SK-N-SH (cell line): ENCODE results near the gene H2BK1. TPM values are rescaled to one million over a fixed set of nuclear protein-coding genes. Genes with fewer than 3 reads are reported as not detected.

Experiments used
- CTCF ChIA-PET: fragments of 300-600, 350-600 bp; formaldehyde crosslinking; extraction: SDS; loops from one replicate; lab custom pipeline; 2021; lab: Yijun Ruan, JAX
- POLR2A ChIA-PET: fragments of 350-600 bp; sonication (Branson Sonifier 250); formaldehyde crosslinking; extraction: SDS; loops from one replicate; lab custom pipeline; 2020; ENCODE audit warnings: antibody characterized with exemption, inconsistent platforms; lab: Yijun Ruan, JAX
- DNase-seq: peaks from one replicate; pipeline ENCODE4 v3.0.0; 2012
- H2AFZ ChIP-seq: fragments of 200-600 bp; sonication (generic); 2 replicates; pipeline ENCODE4 v1.8.1; 2016; ENCODE audit warnings: antibody characterized with exemption, mild to moderate bottlenecking, low read depth
- H3F3A ChIP-seq: fragments of 200-600 bp; sonication (generic); replicated peaks from 2 replicates; pipeline ENCODE3; 2016; ENCODE audit warnings: antibody characterized with exemption, mild to moderate bottlenecking; ENCODE audit not compliant: insufficient read depth
- H3K27ac ChIP-seq, 2 experiments: fragments of 200-500 bp in 1 of 2; fragments of 200-600 bp in 1 of 2; sonication (Bioruptor generic) in 1 of 2; sonication (generic), shearing (Covaris generic) in 1 of 2; 2 replicates each; pipeline versions ENCODE4 v1.5.1 to v1.6.1; 2014 to 2016; ENCODE audit warnings: low read depth in 2 of 2, inconsistent platforms in 1 of 2, low read length in 1 of 2, mild to moderate bottlenecking in 1 of 2, mixed read lengths in 1 of 2
- H3K27me3 ChIP-seq: fragments of 200-600 bp; sonication (generic), shearing (Covaris generic); 2 replicates; pipeline ENCODE4 v1.6.1; 2016; ENCODE audit warnings: mixed run types; ENCODE audit not compliant: insufficient read depth
- H3K36me3 ChIP-seq, 2 experiments: fragments of 200-500 bp in 1 of 2; fragments of 200-600 bp in 1 of 2; sonication (Bioruptor generic) in 1 of 2; sonication (generic) in 1 of 2; replicated peaks in 1 of 2; 2 replicates each; pipeline versions ENCODE3 to v1.5.1; 2014 to 2016; ENCODE audit warnings: low read length in 1 of 2, mild to moderate bottlenecking in 1 of 2; ENCODE audit not compliant: insufficient read depth in 2 of 2, control insufficient read depth in 1 of 2
- H3K4me1 ChIP-seq, 2 experiments: fragments of 200-500 bp in 1 of 2; fragments of 200-600 bp in 1 of 2; sonication (Bioruptor generic) in 1 of 2; sonication (generic), shearing (Covaris generic) in 1 of 2; 2 replicates each; pipeline versions ENCODE4 v1.5.1 to v1.6.1; 2014 to 2016; ENCODE audit warnings: low read depth in 1 of 2, low read length in 1 of 2, mixed run types in 1 of 2; ENCODE audit not compliant: insufficient read depth in 2 of 2, control insufficient read depth in 1 of 2
- H3K4me2 ChIP-seq: fragments of 200-600 bp; sonication (generic), shearing (Covaris generic); 2 replicates; pipeline ENCODE4 v1.6.1; 2017; ENCODE audit warnings: mixed run types
- H3K4me3 ChIP-seq, 2 experiments: fragments of 200-500 bp in 1 of 2; fragments of 200-600 bp in 1 of 2; sonication (Bioruptor generic) in 1 of 2; sonication (generic), shearing (Covaris generic) in 1 of 2; 2 replicates each; pipeline versions ENCODE4 v1.5.1 to v1.8.1; 2014 to 2016; ENCODE audit warnings: low read depth in 2 of 2, inconsistent platforms in 1 of 2, low read length in 1 of 2, mild to moderate bottlenecking in 1 of 2, mixed read lengths in 1 of 2, moderate library complexity in 1 of 2
- H3K79me2 ChIP-seq: fragments of 200-600 bp; sonication (generic); 2 replicates; pipeline ENCODE4 v1.8.1; 2017; ENCODE audit warnings: mild to moderate bottlenecking; ENCODE audit not compliant: insufficient read depth
- H3K9ac ChIP-seq: fragments of 200-600 bp; sonication (generic); 2 replicates; pipeline ENCODE4 v1.6.1; 2017; ENCODE audit warnings: mixed run types
- H3K9me2 ChIP-seq: fragments of 200-600 bp; sonication (generic); 2 replicates; pipeline ENCODE4 v1.6.1; 2017; ENCODE audit warnings: mixed run types
- H3K9me3 ChIP-seq: fragments of 200-600 bp; sonication (generic); 2 replicates; pipeline ENCODE4 v1.6.1; 2017; ENCODE audit warnings: mixed run types, mild to moderate bottlenecking, moderate library complexity
- H4K20me1 ChIP-seq: fragments of 200-600 bp; sonication (generic); 2 replicates; pipeline ENCODE4 v1.6.1; 2017; ENCODE audit warnings: mild to moderate bottlenecking, mixed run types; ENCODE audit not compliant: insufficient read depth
- CHD2 ChIP-seq: fragments of 150-350 bp; IDR thresholded peaks from 2 replicates; pipeline ENCODE4 v1.6.1; 2018; ENCODE audit warnings: low read length; ENCODE audit not compliant: partially characterized antibody
- EP300 ChIP-seq, 2 experiments: IDR thresholded peaks; 2 replicates each; pipeline versions ENCODE4 v1.4.0 to v1.6.1; 2012; ENCODE audit warnings: borderline replicate concordance in 1 of 2, low read depth in 1 of 2, low read length in 1 of 2
- EZH2phosphoT487 ChIP-seq: fragments of 200-600 bp; sonication (generic); IDR thresholded peaks from 2 replicates; pipeline ENCODE4 v1.6.1; 2017; ENCODE audit warnings: low read depth, mixed run types, mild to moderate bottlenecking, antibody characterized with exemption, moderate library complexity, borderline replicate concordance
- FOXM1 ChIP-seq: IDR thresholded peaks from 2 replicates; pipeline ENCODE4 v1.4.0; 2012; ENCODE audit warnings: low read depth, mild to moderate bottlenecking
- JUND ChIP-seq: IDR thresholded peaks from 2 replicates; pipeline ENCODE4 v1.4.0; 2012
- MXI1 ChIP-seq: IDR thresholded peaks from 2 replicates; pipeline ENCODE4 v1.6.1; 2012; ENCODE audit warnings: mild to moderate bottlenecking, low read depth, low read length, improper control_type of control experiment
- NFIC ChIP-seq: IDR thresholded peaks from 2 replicates; pipeline ENCODE4 v1.4.0; 2012; ENCODE audit warnings: borderline replicate concordance
- POLR2AphosphoS5 ChIP-seq: IDR thresholded peaks from 2 replicates; pipeline ENCODE4 v1.6.1; 2012; ENCODE audit warnings: low read depth, low read length
- RAD21 ChIP-seq: IDR thresholded peaks from 2 replicates; pipeline ENCODE4 v1.6.1; 2012; ENCODE audit warnings: mild to moderate bottlenecking, low read length
- RXRA ChIP-seq: IDR thresholded peaks from 2 replicates; pipeline ENCODE4 v1.4.0; 2012; ENCODE audit warnings: low read depth, mild to moderate bottlenecking, borderline replicate concordance
- SMC3 ChIP-seq: IDR thresholded peaks from 2 replicates; pipeline ENCODE4 v1.6.1; 2012; ENCODE audit warnings: low read depth, low read length, improper control_type of control experiment
- TAF1 ChIP-seq: IDR thresholded peaks from 2 replicates; pipeline ENCODE4 v1.6.1; 2012; ENCODE audit warnings: low read depth, mild to moderate bottlenecking, low read length, moderate library complexity, borderline replicate concordance
- TCF12 ChIP-seq: IDR thresholded peaks from 2 replicates; pipeline ENCODE4 v1.4.0; 2012
- TEAD4 ChIP-seq: IDR thresholded peaks from 2 replicates; pipeline ENCODE4 v1.4.0; 2012; ENCODE audit warnings: mild to moderate bottlenecking, borderline replicate concordance; ENCODE audit not compliant: insufficient read depth
- USF2 ChIP-seq: fragments of 150-350 bp; IDR thresholded peaks from 2 replicates; pipeline ENCODE4 v1.6.1; 2017; ENCODE audit warnings: antibody characterized with exemption, low read length, low read depth, borderline replicate concordance
- YY1 ChIP-seq: IDR thresholded peaks from 2 replicates; pipeline ENCODE4 v1.4.0; 2012; ENCODE audit warnings: low read depth, mild to moderate bottlenecking
- ZBTB33 ChIP-seq: IDR thresholded peaks from 2 replicates; pipeline ENCODE4 v1.4.0; 2012; ENCODE audit warnings: low read depth, borderline replicate concordance
- WGBS: methylation state at CpG from one replicate; pipeline ENCODE4 v1.1.6; 2017; ENCODE audit warnings: low lambda C conversion rate; 5-methylcytosine and 5-hydroxymethylcytosine counted together
- polyA plus RNA-seq, 3 experiments: library from polyadenylated mRNA; depleted of rRNA; stranded (reverse); fragments of >200 nt; gene quantifications; 2 replicates each; pipeline ENCODE4 v1.2.3, GENCODE V29; 2012
- TF ChIP-seq, protein P1 (sequence below): IDR thresholded peaks from 2 replicates; pipeline ENCODE4 v1.4.0; 2012; ENCODE audit warnings: low read depth, borderline replicate concordance
- TF ChIP-seq, protein P2 (sequence below): fragments of 200-600 bp; sonication (generic); IDR thresholded peaks from 2 replicates; pipeline ENCODE4 v1.6.1; 2017; ENCODE audit warnings: antibody characterized with exemption, mild to moderate bottlenecking, moderate library complexity
- TF ChIP-seq, protein P3 (sequence below): IDR thresholded peaks from 2 replicates; pipeline ENCODE4; 2012
- TF ChIP-seq, protein P4 (sequence below): fragments of 150-350 bp; IDR thresholded peaks from 2 replicates; pipeline ENCODE4 v1.6.1; 2016; ENCODE audit warnings: mild to moderate bottlenecking, low read depth, low read length

The H2BK1 gene
- polyA plus RNA-seq, 1 of the 3 experiments (the other 2 are of a cell fraction): not detected

GRCh38 chr7:151202836-151203235 lies 7.5 kb downstream of the H2BK1 start:
- no peaks in the 10 kb centered on the region for H3K4me1 ChIP-seq
- no peaks in the 10 kb centered on the region for H3K79me2 ChIP-seq
- TF ChIP-seq FOXM1: no peak
- TF ChIP-seq MXI1: no peak
- TF ChIP-seq, protein P1, sequence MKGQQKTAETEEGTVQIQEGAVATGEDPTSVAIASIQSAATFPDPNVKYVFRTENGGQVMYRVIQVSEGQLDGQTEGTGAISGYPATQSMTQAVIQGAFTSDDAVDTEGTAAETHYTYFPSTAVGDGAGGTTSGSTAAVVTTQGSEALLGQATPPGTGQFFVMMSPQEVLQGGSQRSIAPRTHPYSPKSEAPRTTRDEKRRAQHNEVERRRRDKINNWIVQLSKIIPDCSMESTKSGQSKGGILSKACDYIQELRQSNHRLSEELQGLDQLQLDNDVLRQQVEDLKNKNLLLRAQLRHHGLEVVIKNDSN: no peak
- TF ChIP-seq, protein P2, sequence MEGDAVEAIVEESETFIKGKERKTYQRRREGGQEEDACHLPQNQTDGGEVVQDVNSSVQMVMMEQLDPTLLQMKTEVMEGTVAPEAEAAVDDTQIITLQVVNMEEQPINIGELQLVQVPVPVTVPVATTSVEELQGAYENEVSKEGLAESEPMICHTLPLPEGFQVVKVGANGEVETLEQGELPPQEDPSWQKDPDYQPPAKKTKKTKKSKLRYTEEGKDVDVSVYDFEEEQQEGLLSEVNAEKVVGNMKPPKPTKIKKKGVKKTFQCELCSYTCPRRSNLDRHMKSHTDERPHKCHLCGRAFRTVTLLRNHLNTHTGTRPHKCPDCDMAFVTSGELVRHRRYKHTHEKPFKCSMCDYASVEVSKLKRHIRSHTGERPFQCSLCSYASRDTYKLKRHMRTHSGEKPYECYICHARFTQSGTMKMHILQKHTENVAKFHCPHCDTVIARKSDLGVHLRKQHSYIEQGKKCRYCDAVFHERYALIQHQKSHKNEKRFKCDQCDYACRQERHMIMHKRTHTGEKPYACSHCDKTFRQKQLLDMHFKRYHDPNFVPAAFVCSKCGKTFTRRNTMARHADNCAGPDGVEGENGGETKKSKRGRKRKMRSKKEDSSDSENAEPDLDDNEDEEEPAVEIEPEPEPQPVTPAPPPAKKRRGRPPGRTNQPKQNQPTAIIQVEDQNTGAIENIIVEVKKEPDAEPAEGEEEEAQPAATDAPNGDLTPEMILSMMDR: no peak
- TF ChIP-seq RXRA: no peak
- TF ChIP-seq EP300 (IDR thresholded peaks at IDR 0.05; ENCODE audit: borderline replicate concordance in 1 of 2, low read depth in 1 of 2, low read length in 1 of 2): no peak
- TF ChIP-seq POLR2AphosphoS5: no peak
- no peak for TF ChIP-seq TAF1
- TF ChIP-seq CHD2: no peak
- TF ChIP-seq, protein P3, sequence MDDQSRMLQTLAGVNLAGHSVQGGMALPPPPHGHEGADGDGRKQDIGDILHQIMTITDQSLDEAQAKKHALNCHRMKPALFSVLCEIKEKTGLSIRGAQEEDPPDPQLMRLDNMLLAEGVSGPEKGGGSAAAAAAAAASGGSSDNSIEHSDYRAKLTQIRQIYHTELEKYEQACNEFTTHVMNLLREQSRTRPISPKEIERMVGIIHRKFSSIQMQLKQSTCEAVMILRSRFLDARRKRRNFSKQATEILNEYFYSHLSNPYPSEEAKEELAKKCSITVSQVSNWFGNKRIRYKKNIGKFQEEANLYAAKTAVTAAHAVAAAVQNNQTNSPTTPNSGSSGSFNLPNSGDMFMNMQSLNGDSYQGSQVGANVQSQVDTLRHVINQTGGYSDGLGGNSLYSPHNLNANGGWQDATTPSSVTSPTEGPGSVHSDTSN: no peak
- POLR2A ChIA-PET: no interaction called here
- H3K4me2 ChIP-seq: no peak overlapping the region
- no peaks in the 10 kb centered on the region for H3K9me3 ChIP-seq
- no peak overlapping the region for H2AFZ ChIP-seq
- H4K20me1 ChIP-seq: no peaks in the 10 kb centered on the region
- no peak overlapping the region for H3K27ac ChIP-seq
- DNase-seq: no peak
- 70% methylated on average over 9 of the region's 9 CpGs for WGBS
- CTCF ChIA-PET: interaction anchor here (0.8 to 0.9 kb wide), 2 partner anchors 79 to 92 kb away, joined by 3 to 4 read pairs; no protein-coding TSS in a partner anchor
- no peak overlapping the region for H3K4me3 ChIP-seq
- no peaks in the 10 kb centered on the region for H3K36me3 ChIP-seq
- H3K27me3 ChIP-seq: peaks cover 66% of the 10 kb centered on the region
- no peaks in the 10 kb centered on the region for H3K9me2 ChIP-seq
- H3F3A ChIP-seq: no peaks in the 10 kb centered on the region
- no peak overlapping the region for H3K9ac ChIP-seq

- ChIA-PET POLR2A (no interaction called here), CTCF (no interaction called here)
- Histone ChIP-seq H3K9ac (no peak overlapping the region), H3K9me2 (no peaks in the 10 kb centered on the region), H3F3A (no peaks in the 10 kb centered on the region), H3K79me2 (no peaks in the 10 kb centered on the region), H3K36me3 (no peaks in the 10 kb centered on the region), H3K4me2 (no peak overlapping the region), H3K27me3 (peaks cover 72% of the 10 kb centered on the region), H3K27ac (no peak overlapping the region), H2AFZ (no peak overlapping the region), H3K4me3 (no peak overlapping the region), H3K9me3 (no peaks in the 10 kb centered on the region), H4K20me1 (no peaks in the 10 kb centered on the region), H3K4me1 (no peaks in the 10 kb centered on the region)
- WGBS: 31% methylated on average over 4 of the region's 4 CpGs
- no peak for DNase-seq
- TF ChIP-seq EP300 (IDR thresholded peaks at IDR 0.05; ENCODE audit: borderline replicate concordance in 1 of 2, low read depth in 1 of 2, low read length in 1 of 2) (no peak), JUND (no peak), ZBTB33 (no peak), MXI1 (no peak), NFIC (no peak), TEAD4 (no peak), EZH2phosphoT487 (no peak), RAD21 (no peak), USF2 (no peak), YY1 (no peak), SMC3 (no peak), TAF1 (no peak), RXRA (no peak), TCF12 (no peak)
- TF ChIP-seq, protein P4, sequence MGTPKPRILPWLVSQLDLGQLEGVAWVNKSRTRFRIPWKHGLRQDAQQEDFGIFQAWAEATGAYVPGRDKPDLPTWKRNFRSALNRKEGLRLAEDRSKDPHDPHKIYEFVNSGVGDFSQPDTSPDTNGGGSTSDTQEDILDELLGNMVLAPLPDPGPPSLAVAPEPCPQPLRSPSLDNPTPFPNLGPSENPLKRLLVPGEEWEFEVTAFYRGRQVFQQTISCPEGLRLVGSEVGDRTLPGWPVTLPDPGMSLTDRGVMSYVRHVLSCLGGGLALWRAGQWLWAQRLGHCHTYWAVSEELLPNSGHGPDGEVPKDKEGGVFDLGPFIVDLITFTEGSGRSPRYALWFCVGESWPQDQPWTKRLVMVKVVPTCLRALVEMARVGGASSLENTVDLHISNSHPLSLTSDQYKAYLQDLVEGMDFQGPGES: no peak
Measured at GRCh38 chr7:151201751-151202150, 8.5 kb downstream of the H2BK1 start.
